Fibroblast of lung (primary cell): ENCODE results near the gene OSCAR. TPM values are rescaled to one million over a fixed set of nuclear protein-coding genes. Genes with fewer than 3 reads are reported as not detected.

Source experiments
- DNase-seq, 2 donors: peaks; one replicate each; pipeline versions ENCODE4 v3.0.0 to v3.0.0-alpha.2; 2010; ENCODE audit warnings: low read depth in 2 of 2
- H2AFZ ChIP-seq: 2 replicates; pipeline ENCODE4 v1.5.1; 2012; ENCODE audit warnings: low read length, control low read depth, inconsistent platforms
- H3K27ac ChIP-seq: 2 replicates; pipeline ENCODE4 v1.5.1; 2011; ENCODE audit warnings: low read length, control low read depth; ENCODE audit not compliant: insufficient read depth
- H3K27me3 ChIP-seq: 2 replicates; pipeline ENCODE4 v1.5.1; 2011; ENCODE audit warnings: mild to moderate bottlenecking, low read length; ENCODE audit not compliant: control insufficient read depth, insufficient read depth
- H3K36me3 ChIP-seq: 2 replicates; pipeline ENCODE4 v1.5.1; 2011; ENCODE audit warnings: low read length; ENCODE audit not compliant: control insufficient read depth, insufficient read depth
- H3K4me1 ChIP-seq: 2 replicates; pipeline ENCODE4 v1.5.1; 2011; ENCODE audit warnings: low read length; ENCODE audit not compliant: control insufficient read depth, insufficient read depth; ENCODE audit errors: extremely low read depth
- H3K4me2 ChIP-seq: 2 replicates; pipeline ENCODE4 v1.5.1; 2011; ENCODE audit warnings: low read length, control low read depth; ENCODE audit not compliant: insufficient read depth; ENCODE audit errors: extremely low read depth
- H3K4me3 ChIP-seq, 4 experiments: fragments of 200-600 bp in 1 of 4; sonication (generic) in 1 of 4; replicated peaks in 1 of 4; 2 replicates each; pipeline ENCODE4 v1.5.1; 2011 to 2016; ENCODE audit warnings: low read length in 4 of 4, low read depth in 3 of 4, mild to moderate bottlenecking in 3 of 4, control low read depth in 2 of 4, inconsistent platforms in 1 of 4, mixed read lengths in 1 of 4; ENCODE audit not compliant: insufficient read depth in 1 of 4; ENCODE audit errors: control extremely low read depth in 1 of 4
- H3K79me2 ChIP-seq: 2 replicates; pipeline ENCODE4 v1.5.1; 2012; ENCODE audit warnings: mild to moderate bottlenecking, low read length, inconsistent platforms; ENCODE audit not compliant: control insufficient read depth, insufficient read depth
- H3K9ac ChIP-seq: 2 replicates; pipeline ENCODE4 v1.5.1; 2011; ENCODE audit warnings: mild to moderate bottlenecking, low read length, control low read depth; ENCODE audit not compliant: insufficient read depth
- H3K9me3 ChIP-seq: 2 replicates; pipeline ENCODE4 v1.5.1; 2012; ENCODE audit warnings: low read depth, low read length; ENCODE audit not compliant: control insufficient read depth, insufficient read depth
- H4K20me1 ChIP-seq: 2 replicates; pipeline ENCODE4 v1.5.1; 2011; ENCODE audit warnings: low read length; ENCODE audit not compliant: control insufficient read depth, insufficient read depth; ENCODE audit errors: extremely low read depth
- EZH2 ChIP-seq: IDR thresholded peaks from 2 replicates; pipeline ENCODE4 v1.5.1; 2012; ENCODE audit warnings: low read length, control low read depth, mild to moderate bottlenecking; ENCODE audit errors: missing control alignments
- polyA plus RNA-seq, 2 donors: library from polyadenylated mRNA; depleted of rRNA in 1 of 2; stranded (reverse) in 1 of 2; unstranded in 1 of 2; fragments of >200 nt; gene quantifications; 2 replicates each; pipeline ENCODE4 v1.2.1, GENCODE V29; 2011 to 2012; ENCODE audit warnings: missing spikeins in 1 of 2
- total RNA-seq: library from RNA; depleted of rRNA; stranded (reverse); fragments of >200 nt; gene quantifications from 2 replicates; pipeline ENCODE4 v1.2.1, GENCODE V29; 2014
- TF ChIP-seq, protein P1 (sequence below), 2 donors: IDR thresholded peaks in 1 of 2; conservative IDR thresholded peaks in 1 of 2; 1 replicate in 1 of 2; 2 replicates in 1 of 2; pipeline ENCODE4 v1.5.1; 2011 to 2012; ENCODE audit warnings: low read length in 2 of 2, control low read depth in 1 of 2, inconsistent platforms in 1 of 2, low read depth in 1 of 2, mild to moderate bottlenecking in 1 of 2

The OSCAR gene
- total and polyA plus RNA-seq, 2 donors (not counting 1 experiment from before 2014, with no cell fraction given), result under 0.01 to 0.14 TPM

DNA sequence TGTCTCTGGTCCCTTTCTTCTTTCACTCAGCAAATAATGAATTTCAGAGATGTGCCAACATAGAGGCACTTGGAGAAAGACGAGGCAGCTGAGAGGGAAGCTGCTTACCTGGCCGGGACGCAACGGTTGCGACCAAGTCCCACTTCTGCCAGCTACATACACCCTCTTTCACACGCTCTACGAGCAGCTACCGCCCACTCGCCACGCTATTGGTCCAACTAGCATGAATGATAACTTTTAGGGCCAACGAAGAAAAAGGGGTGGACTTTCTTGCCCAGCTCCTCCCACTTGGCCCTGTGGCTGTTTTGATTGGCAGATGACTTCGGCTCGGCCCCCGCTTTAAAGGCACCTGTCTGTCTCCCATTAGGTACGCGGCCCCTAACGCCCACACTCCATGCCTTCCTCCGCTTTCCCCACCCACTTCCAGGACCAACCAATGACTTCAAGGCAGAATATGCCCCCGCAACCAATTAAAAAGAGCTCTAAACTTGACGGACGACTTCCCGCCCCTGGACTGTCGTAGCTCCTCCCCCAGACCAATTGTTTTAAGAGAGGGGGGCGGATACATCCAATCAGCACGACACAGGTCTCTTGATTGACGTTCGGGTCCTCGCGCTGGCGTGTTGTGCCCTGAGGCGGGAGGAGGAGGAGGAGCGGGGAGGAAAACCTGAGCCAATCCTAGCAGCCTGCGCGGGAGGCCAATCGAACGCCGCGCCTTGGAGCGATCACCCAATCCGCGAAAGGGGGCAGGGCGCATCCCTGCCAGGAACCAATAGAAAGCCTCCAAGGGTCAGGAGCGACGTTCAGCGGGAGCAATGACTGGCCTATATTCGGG, 36.5 kb upstream of the OSCAR start:
- H3K27ac ChIP-seq, result peak overlapping the region; percentile 90
- TF ChIP-seq EZH2, result no peak
- TF ChIP-seq, protein P1, sequence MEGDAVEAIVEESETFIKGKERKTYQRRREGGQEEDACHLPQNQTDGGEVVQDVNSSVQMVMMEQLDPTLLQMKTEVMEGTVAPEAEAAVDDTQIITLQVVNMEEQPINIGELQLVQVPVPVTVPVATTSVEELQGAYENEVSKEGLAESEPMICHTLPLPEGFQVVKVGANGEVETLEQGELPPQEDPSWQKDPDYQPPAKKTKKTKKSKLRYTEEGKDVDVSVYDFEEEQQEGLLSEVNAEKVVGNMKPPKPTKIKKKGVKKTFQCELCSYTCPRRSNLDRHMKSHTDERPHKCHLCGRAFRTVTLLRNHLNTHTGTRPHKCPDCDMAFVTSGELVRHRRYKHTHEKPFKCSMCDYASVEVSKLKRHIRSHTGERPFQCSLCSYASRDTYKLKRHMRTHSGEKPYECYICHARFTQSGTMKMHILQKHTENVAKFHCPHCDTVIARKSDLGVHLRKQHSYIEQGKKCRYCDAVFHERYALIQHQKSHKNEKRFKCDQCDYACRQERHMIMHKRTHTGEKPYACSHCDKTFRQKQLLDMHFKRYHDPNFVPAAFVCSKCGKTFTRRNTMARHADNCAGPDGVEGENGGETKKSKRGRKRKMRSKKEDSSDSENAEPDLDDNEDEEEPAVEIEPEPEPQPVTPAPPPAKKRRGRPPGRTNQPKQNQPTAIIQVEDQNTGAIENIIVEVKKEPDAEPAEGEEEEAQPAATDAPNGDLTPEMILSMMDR (conservative IDR thresholded peaks at IDR 0.05 in 1 of 2, IDR thresholded peaks at IDR 0.05 in 1 of 2; ENCODE audit: low read depth in 1 of 2, low read length in 2 of 2), result no peak

DNA sequence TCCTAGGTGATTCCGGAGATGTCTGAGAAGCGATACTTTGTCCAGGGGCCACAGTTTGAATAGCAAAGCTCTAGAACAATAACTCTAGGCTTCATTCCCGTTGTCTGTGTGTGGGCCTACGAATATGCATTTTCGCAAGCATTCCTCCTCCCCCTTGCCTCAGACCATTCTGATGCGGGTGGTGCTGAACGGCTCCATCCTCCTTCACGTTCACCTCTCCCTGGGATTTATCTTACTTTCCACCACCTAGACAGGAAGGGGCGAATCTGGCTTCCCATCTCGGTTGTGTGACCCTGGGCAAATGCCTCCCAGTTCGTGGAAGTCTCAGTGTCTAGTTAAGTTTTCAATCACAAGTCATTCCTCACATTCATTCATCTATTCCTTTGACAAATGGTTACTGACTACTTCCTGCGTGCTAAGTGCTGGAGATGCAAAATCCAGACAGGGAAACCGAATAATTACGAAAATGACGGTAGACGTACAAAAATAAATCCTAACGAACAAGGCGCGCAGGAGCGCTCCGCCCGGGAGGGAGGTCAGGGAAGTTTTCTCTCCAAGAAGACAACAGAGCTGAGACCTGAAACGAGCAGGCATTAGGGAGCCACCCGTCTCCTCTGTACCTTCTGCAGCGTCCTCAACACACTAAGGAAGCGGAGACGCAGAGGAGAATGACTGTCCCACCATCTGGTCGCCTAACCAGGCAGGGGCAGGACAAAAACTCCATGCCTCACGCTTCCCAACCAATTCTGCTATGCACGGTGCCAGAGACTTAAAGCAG, 35.7 kb upstream of the OSCAR start:
- Histone ChIP-seq H3K36me3 (peaks cover 4% of the 10 kb centered on the region), H3K27ac (peak overlapping the region; percentile 18), H3K4me1 (peaks cover 11% of the 10 kb centered on the region), H3K79me2 (peaks cover 36% of the 10 kb centered on the region), H3K9me3 (no peaks in the 10 kb centered on the region), H3K4me2 (peak overlapping the region; percentile 99), H3K9ac (no peak overlapping the region), H3K4me3 (peak overlapping the region; percentile 58 to 84 (median 74)), H4K20me1 (no peaks in the 10 kb centered on the region), H2AFZ (peak overlapping the region; percentile 95), H3K27me3 (no peaks in the 10 kb centered on the region)
- TF ChIP-seq, protein P1 (conservative IDR thresholded peaks at IDR 0.05 in 1 of 2, IDR thresholded peaks at IDR 0.05 in 1 of 2; ENCODE audit: low read depth in 1 of 2, low read length in 2 of 2), result no peak
- TF ChIP-seq EZH2, result no peak
- peak; percentile 7 to 14 for DNase-seq

More for the DNA sequence above, 36.5 kb upstream of the OSCAR start:
- peak; percentile 100 for DNase-seq
- H3K4me2 ChIP-seq, result peak overlapping the region; percentile 99
- peak overlapping the region; percentile 97 for H3K9ac ChIP-seq
- H2AFZ ChIP-seq, result peak overlapping the region; percentile 95
- peaks cover 44% of the 10 kb centered on the region for H3K79me2 ChIP-seq
- H3K27me3 ChIP-seq, result no peaks in the 10 kb centered on the region
- no peaks in the 10 kb centered on the region for H3K9me3 ChIP-seq
- peak overlapping the region; percentile 70 to 84 (median 79) for H3K4me3 ChIP-seq
- H4K20me1 ChIP-seq, result no peaks in the 10 kb centered on the region
- peaks cover 15% of the 10 kb centered on the region for H3K4me1 ChIP-seq
- peaks cover 5% of the 10 kb centered on the region for H3K36me3 ChIP-seq

DNA sequence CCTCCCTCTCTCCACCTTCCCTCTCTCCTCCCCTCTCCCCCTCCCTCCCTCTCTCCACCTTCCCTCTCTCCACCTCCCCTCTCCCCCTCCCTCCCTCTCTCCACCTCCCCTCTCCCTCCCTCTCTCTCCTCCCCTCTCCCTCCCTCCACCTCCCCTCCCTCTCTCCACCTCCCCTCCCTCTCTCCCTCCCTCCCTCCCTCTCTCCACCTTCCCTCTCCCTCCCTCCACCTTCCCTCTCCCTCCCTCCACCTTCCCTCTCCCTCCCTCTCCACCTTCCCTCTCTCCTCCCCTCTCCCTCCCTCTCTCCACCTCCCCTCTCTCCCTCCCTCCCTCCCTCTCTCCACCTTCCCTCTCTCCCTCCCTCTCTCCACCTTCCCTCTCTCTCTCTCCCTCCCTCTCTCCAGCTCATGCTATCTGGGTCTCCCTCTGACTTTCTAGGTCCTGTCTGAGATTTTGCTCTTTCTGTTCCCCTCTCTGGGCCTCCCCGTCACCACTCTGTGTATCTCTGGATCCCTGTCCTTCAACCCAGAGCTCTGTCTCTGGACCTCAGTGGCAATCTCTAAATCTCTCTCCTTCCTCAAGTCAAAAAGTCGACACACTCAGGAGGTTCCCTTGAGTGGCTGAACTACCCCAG, 33.5 kb upstream of the OSCAR start:
- Histone ChIP-seq H3K4me3 (no peak overlapping the region), H3K79me2 (peaks cover 14% of the 10 kb centered on the region)
- TF ChIP-seq, protein P1 (conservative IDR thresholded peaks at IDR 0.05 in 1 of 2, IDR thresholded peaks at IDR 0.05 in 1 of 2; ENCODE audit: low read depth in 1 of 2, low read length in 2 of 2), result no peak
- TF ChIP-seq EZH2, result no peak

More for the DNA sequence above, 33.5 kb upstream of the OSCAR start:
- peaks cover 8% of the 10 kb centered on the region for H3K36me3 ChIP-seq
- peaks cover 6% of the 10 kb centered on the region for H3K4me1 ChIP-seq
- no peak overlapping the region for H3K4me2 ChIP-seq
- no peak overlapping the region for H3K27ac ChIP-seq
- H4K20me1 ChIP-seq, result no peaks in the 10 kb centered on the region
- H3K9me3 ChIP-seq, result no peaks in the 10 kb centered on the region
- H3K27me3 ChIP-seq, result no peaks in the 10 kb centered on the region
- no peak overlapping the region for H3K9ac ChIP-seq
- DNase-seq, result no peak
- no peak overlapping the region for H2AFZ ChIP-seq
